ENCODE results near the gene MBD3L1. TPM values are rescaled to one million over a fixed set of nuclear protein-coding genes. Genes with fewer than 3 reads are reported as not detected.

Gene MBD3L1
- total RNA-seq (not detected), total RNA-seq (0 to 0.17 (median 0) reads per million in 29 experiments)
- total RNA-seq (2013): not detected

DNA sequence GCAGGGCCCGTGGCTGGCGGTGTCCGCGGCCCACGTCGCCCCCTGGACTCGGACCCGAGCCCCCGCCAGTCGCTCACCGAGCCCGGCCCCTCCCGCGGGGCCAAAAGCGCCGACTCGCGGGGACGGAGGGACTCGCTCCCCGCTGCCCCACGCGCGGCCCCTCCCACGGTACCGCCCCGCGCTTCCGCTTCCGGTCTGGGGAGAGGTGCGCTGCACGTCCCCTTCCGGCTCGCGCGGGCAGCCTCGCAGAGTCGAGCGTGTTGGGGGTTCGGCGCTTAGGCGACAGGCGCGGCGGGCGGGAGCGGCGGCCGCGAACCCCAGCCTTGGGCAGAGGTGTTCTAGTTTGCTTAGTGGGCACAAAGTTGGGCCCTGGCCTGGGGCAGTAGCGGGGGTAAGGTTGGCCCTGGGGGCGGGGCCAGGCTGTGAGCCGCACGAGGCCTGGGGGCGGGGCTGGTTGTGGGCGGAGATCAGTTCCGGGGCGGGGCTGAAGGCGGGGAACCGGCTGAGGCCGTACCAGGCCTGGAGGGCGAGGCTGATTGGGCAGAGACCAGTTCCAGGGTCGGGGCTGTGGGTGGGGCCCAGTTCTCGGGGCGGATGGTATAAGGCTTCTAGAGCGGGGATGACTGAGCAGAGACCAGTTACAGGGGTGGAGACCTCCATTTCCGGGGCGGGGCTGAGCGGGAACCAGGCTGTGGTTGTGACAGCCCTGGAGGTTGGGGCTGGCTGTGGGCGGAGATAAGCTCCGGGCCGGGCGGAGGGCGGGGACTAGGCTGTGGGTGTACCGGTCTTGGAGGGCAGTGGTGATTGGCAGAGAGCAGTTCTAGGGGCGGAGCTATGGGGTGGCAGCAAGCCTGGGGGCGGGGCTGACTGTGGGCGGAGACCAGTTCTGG, at the start of gene MBD3L1, which contains the start of gene ZNF558:
Gene MBD3L1, plus strand, starts transcription at position 246 of the 890 bp plus-strand sequence. CDS start 10,302 bp downstream, outside the sequence.
Gene ZNF558, minus strand, starts transcription at position 173 of the 890 bp plus-strand sequence. CDS start 9,645 bp downstream, outside the sequence.
- H3K9me3 Mint-ChIP-seq: no peaks in the 10 kb centered on the region
- H3K4me1 Mint-ChIP-seq: peaks cover 24 to 30% (median 29%) of the 10 kb centered on the region in 3 donors
- CTCF ChIA-PET: interaction anchor here in 1 of 2 donors (0.6 to 0.7 kb wide), 2 partner anchors 238 to 912 kb away, joined by 3 to 4 read pairs; partner anchors contain the start of gene SNAPC2

GRCh38 chr19:8794823-8795222, 37.4 kb upstream of the MBD3L1 start:
- H3K9me3 Mint-ChIP-seq: peaks cover 6 to 17% (median 8%) of the 10 kb centered on the region in 3 donors
- no peak overlapping the region for H3K27ac Mint-ChIP-seq
- H3K27me3 Mint-ChIP-seq: peaks cover 0 to 3% of the 10 kb centered on the region in 2 donors
- H3K4me3 Mint-ChIP-seq: no peak overlapping the region
- Histone ChIP-seq H3K9me3 (peaks cover 4% of the 10 kb centered on the region), H3K27me3 (replicated peaks in 1 of 2; ENCODE audit: control insufficient read depth in 2 of 2, extremely low read depth in 1 of 2, insufficient read depth in 2 of 2, low read length in 1 of 2) (peaks cover 0 to 12% of the 10 kb centered on the region in 2 experiments), H3K27ac (ENCODE audit: low read length) (no peak overlapping the region), H3K36me3 (ENCODE audit: control insufficient read depth in 2 of 2, extremely low read depth in 1 of 2, insufficient read depth in 1 of 2, low read length in 1 of 2) (no peaks in the 10 kb centered on the region), H3K4me1 (ENCODE audit: control insufficient read depth in 1 of 2, extremely low read depth in 1 of 2, insufficient read depth in 2 of 2, low read length in 2 of 2) (no peaks in the 10 kb centered on the region), H3K4me3 (ENCODE audit: control insufficient read depth in 1 of 2, extremely low read depth in 1 of 2, low read length in 1 of 2) (no peak overlapping the region)
- POLR2A ChIA-PET: no interaction called here
- no CpG with 5 or more reads among the region's 1 CpG for WGBS (ENCODE audit: insufficient coverage)
- H3K36me3 Mint-ChIP-seq: peaks cover 4% of the 10 kb centered on the region
- CTCF ChIA-PET: no interaction called here
- H3K4me1 Mint-ChIP-seq: no peaks in the 10 kb centered on the region
- ATAC-seq (replicated peaks in 1 of 4) (no peak), DNase-seq (no peak)

More for the DNA sequence above, at the start of gene MBD3L1, which contains the start of gene ZNF558:
- no peaks in the 10 kb centered on the region for H3K9me3 ChIP-seq
- no peaks in the 10 kb centered on the region for H3K27me3 Mint-ChIP-seq
- H3K27ac ChIP-seq (ENCODE audit: low read length): peak within 1 kb of the TSS; percentile 90
- POLR2A ChIA-PET: interaction anchor here in 1 of 2 donors (0.6 kb wide), 1 partner anchor 131 kb away, joined by 4 read pairs; no protein-coding TSS in a partner anchor
- ATAC-seq (replicated peaks in 1 of 4): peak; percentile 84 to 89 (median 86)
- peaks cover 14% of the 10 kb centered on the region for H3K36me3 Mint-ChIP-seq
- peak within 1 kb of the TSS; percentile 78 to 84 for H3K4me3 ChIP-seq (ENCODE audit: control insufficient read depth in 1 of 2, extremely low read depth in 1 of 2, low read length in 1 of 2)
- peak within 1 kb of the TSS; percentile 84 to 87 (median 85) for H3K4me3 Mint-ChIP-seq
- peaks cover 8 to 18% of the 10 kb centered on the region in 2 experiments for H3K4me1 ChIP-seq (ENCODE audit: control insufficient read depth in 1 of 2, extremely low read depth in 1 of 2, insufficient read depth in 2 of 2, low read length in 2 of 2)
- under 1% methylated on average over 72 of the region's 78 CpGs for whole genome bisulfite sequencing (ENCODE audit: insufficient coverage)
- H3K27ac Mint-ChIP-seq: peak within 1 kb of the TSS; percentile 95
- H3K27me3 ChIP-seq (replicated peaks in 1 of 2; ENCODE audit: control insufficient read depth in 2 of 2, extremely low read depth in 1 of 2, insufficient read depth in 2 of 2, low read length in 1 of 2): no peaks in the 10 kb centered on the region
- DNase-seq: peak; percentile 97 to 100 (median 100)
- H3K36me3 ChIP-seq (ENCODE audit: control insufficient read depth in 2 of 2, extremely low read depth in 1 of 2, insufficient read depth in 1 of 2, low read length in 1 of 2): peaks cover 0 to 5% of the 10 kb centered on the region in 2 donors

DNA sequence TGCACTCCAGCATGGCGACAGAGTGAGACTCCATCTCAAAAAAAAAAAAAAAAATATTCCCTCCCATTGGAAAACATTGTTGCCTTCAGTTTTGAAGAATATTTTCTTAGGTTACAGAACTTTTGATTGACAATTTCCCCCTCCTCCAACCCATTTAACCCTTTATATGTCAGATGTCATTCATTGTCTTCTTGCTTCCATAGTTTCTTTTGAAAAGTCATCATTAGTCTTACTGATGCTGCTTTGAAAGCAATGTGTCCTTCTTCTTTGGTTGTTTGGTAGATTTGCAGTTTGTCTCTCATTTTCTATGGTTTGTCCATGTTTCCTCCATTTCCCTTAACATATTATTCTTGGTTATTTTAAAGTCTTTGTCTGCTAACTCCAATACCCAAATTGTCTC, 25.5 kb upstream of the MBD3L1 start:
- Mint-ChIP-seq H3K36me3 (peaks cover 59% of the 10 kb centered on the region), H3K4me1 (no peaks in the 10 kb centered on the region), H3K9me3 (peaks cover 18 to 47% (median 43%) of the 10 kb centered on the region in 3 donors), H3K27ac (no peak overlapping the region), H3K27me3 (no peaks in the 10 kb centered on the region), H3K4me3 (no peak overlapping the region)
- CTCF ChIA-PET: no interaction called here
- Histone ChIP-seq H3K4me1 (ENCODE audit: control insufficient read depth in 1 of 2, extremely low read depth in 1 of 2, insufficient read depth in 2 of 2, low read length in 2 of 2) (no peaks in the 10 kb centered on the region), H3K27ac (ENCODE audit: low read length) (no peak overlapping the region), H3K4me3 (ENCODE audit: control insufficient read depth in 1 of 2, extremely low read depth in 1 of 2, low read length in 1 of 2) (no peak overlapping the region), H3K36me3 (ENCODE audit: control insufficient read depth in 2 of 2, extremely low read depth in 1 of 2, insufficient read depth in 1 of 2, low read length in 1 of 2) (peaks cover 10 to 20% of the 10 kb centered on the region in 2 donors), H3K27me3 (replicated peaks in 1 of 2; ENCODE audit: control insufficient read depth in 2 of 2, extremely low read depth in 1 of 2, insufficient read depth in 2 of 2, low read length in 1 of 2) (no peaks in the 10 kb centered on the region), H3K9me3 (peaks cover 18% of the 10 kb centered on the region)
- POLR2A ChIA-PET: no interaction called here
- no peak for DNase-seq
- no CpG with 5 or more reads among the region's 1 CpG for WGBS (ENCODE audit: insufficient coverage)
- ATAC-seq (replicated peaks in 1 of 4): no peak

- Mint-ChIP-seq H3K4me1 (no peaks in the 10 kb centered on the region), H3K36me3 (peaks cover 83% of the 10 kb centered on the region), H3K27me3 (no peaks in the 10 kb centered on the region), H3K9me3 (peaks cover 20 to 58% (median 55%) of the 10 kb centered on the region in 3 donors), H3K4me3 (no peak overlapping the region), H3K27ac (no peak overlapping the region)
- WGBS (ENCODE audit: insufficient coverage): 100% methylated on average over 1 of the region's 10 CpGs
- ATAC-seq (replicated peaks in 1 of 4) (no peak), DNase-seq (no peak)
- Histone ChIP-seq H3K9me3 (peaks cover 36% of the 10 kb centered on the region), H3K4me1 (ENCODE audit: control insufficient read depth in 1 of 2, extremely low read depth in 1 of 2, insufficient read depth in 2 of 2, low read length in 2 of 2) (no peaks in the 10 kb centered on the region), H3K27me3 (replicated peaks in 1 of 2; ENCODE audit: control insufficient read depth in 2 of 2, extremely low read depth in 1 of 2, insufficient read depth in 2 of 2, low read length in 1 of 2) (no peaks in the 10 kb centered on the region), H3K4me3 (ENCODE audit: control insufficient read depth in 1 of 2, extremely low read depth in 1 of 2, low read length in 1 of 2) (no peak overlapping the region), H3K36me3 (ENCODE audit: control insufficient read depth in 2 of 2, extremely low read depth in 1 of 2, insufficient read depth in 1 of 2, low read length in 1 of 2) (peaks cover 7 to 64% of the 10 kb centered on the region in 2 donors), H3K27ac (ENCODE audit: low read length) (no peak overlapping the region)
- ChIA-PET CTCF (no interaction called here), POLR2A (no interaction called here)
Observed at GRCh38 chr19:8811315-8812172, 20.6 kb upstream of the MBD3L1 start.

- CTCF ChIA-PET: no interaction called here
- no peaks in the 10 kb centered on the region for H3K27me3 Mint-ChIP-seq
- DNase-seq (no peak), ATAC-seq (replicated peaks in 1 of 4) (no peak)
- peaks cover 93% of the 10 kb centered on the region for H3K36me3 Mint-ChIP-seq
- H3K4me3 Mint-ChIP-seq: no peak overlapping the region
- H3K9me3 Mint-ChIP-seq: peaks cover 18 to 64% (median 49%) of the 10 kb centered on the region in 3 donors
- H3K27ac ChIP-seq (ENCODE audit: low read length): no peak overlapping the region
- H3K36me3 ChIP-seq (ENCODE audit: control insufficient read depth in 2 of 2, extremely low read depth in 1 of 2, insufficient read depth in 1 of 2, low read length in 1 of 2): peaks cover 14 to 72% of the 10 kb centered on the region in 2 donors
- WGBS (ENCODE audit: insufficient coverage): no CpG with 5 or more reads among the region's 3 CpGs
- POLR2A ChIA-PET: no interaction called here
- no peak overlapping the region for H3K4me3 ChIP-seq (ENCODE audit: control insufficient read depth in 1 of 2, extremely low read depth in 1 of 2, low read length in 1 of 2)
- no peak overlapping the region for H3K27ac Mint-ChIP-seq
- H3K4me1 ChIP-seq (ENCODE audit: control insufficient read depth in 1 of 2, extremely low read depth in 1 of 2, insufficient read depth in 2 of 2, low read length in 2 of 2): no peaks in the 10 kb centered on the region
- no peaks in the 10 kb centered on the region for H3K27me3 ChIP-seq (replicated peaks in 1 of 2; ENCODE audit: control insufficient read depth in 2 of 2, extremely low read depth in 1 of 2, insufficient read depth in 2 of 2, low read length in 1 of 2)
- H3K9me3 ChIP-seq: peaks cover 45% of the 10 kb centered on the region
- H3K4me1 Mint-ChIP-seq: no peaks in the 10 kb centered on the region
Observed at GRCh38 chr19:8814176-8814575, 18.0 kb upstream of the MBD3L1 start.

GRCh38 chr19:8815780-8816179, 16.4 kb upstream of the MBD3L1 start:
- Mint-ChIP-seq H3K4me1 (no peaks in the 10 kb centered on the region), H3K36me3 (peaks cover 100% of the 10 kb centered on the region), H3K27me3 (no peaks in the 10 kb centered on the region), H3K27ac (no peak overlapping the region), H3K9me3 (peaks cover 18 to 66% (median 49%) of the 10 kb centered on the region in 3 donors), H3K4me3 (no peak overlapping the region)
- Histone ChIP-seq H3K9me3 (peaks cover 41% of the 10 kb centered on the region), H3K4me3 (ENCODE audit: control insufficient read depth in 1 of 2, extremely low read depth in 1 of 2, low read length in 1 of 2) (no peak overlapping the region), H3K27ac (ENCODE audit: low read length) (no peak overlapping the region), H3K36me3 (ENCODE audit: control insufficient read depth in 2 of 2, extremely low read depth in 1 of 2, insufficient read depth in 1 of 2, low read length in 1 of 2) (peaks cover 23 to 84% of the 10 kb centered on the region in 2 donors), H3K27me3 (replicated peaks in 1 of 2; ENCODE audit: control insufficient read depth in 2 of 2, extremely low read depth in 1 of 2, insufficient read depth in 2 of 2, low read length in 1 of 2) (no peaks in the 10 kb centered on the region), H3K4me1 (ENCODE audit: control insufficient read depth in 1 of 2, extremely low read depth in 1 of 2, insufficient read depth in 2 of 2, low read length in 2 of 2) (no peaks in the 10 kb centered on the region)
- ChIA-PET POLR2A (no interaction called here), CTCF (no interaction called here)
- no peak for DNase-seq
- ATAC-seq (replicated peaks in 1 of 4): no peak
- WGBS (ENCODE audit: insufficient coverage): 100% methylated on average over 1 of the region's 2 CpGs

Measured in T-cell (primary cell).